Effector memory CD4-positive, alpha-beta T cell (primary cell): Measurements from ENCODE around the gene USP35.
"Not testable (repeated sequence)": the region's sequence is repeated elsewhere in the genome, so short reads cannot be mapped to it uniquely, and the experiment has no call there.

Experiments used
- DNase-seq, 3 donors: peaks; one replicate each; pipeline ENCODE4 v3.0.0-alpha.2; 2020
- H3K27ac ChIP-seq: 2 replicates; pipeline ENCODE4 v1.7.0; 2013; ENCODE audit warnings: mild to moderate bottlenecking, low read length, moderate library complexity; ENCODE audit not compliant: insufficient read depth, poor library complexity, severe bottlenecking
- H3K27me3 ChIP-seq: replicated peaks from 2 replicates; pipeline ENCODE4 v1.7.0; 2013; ENCODE audit warnings: mild to moderate bottlenecking, low read length; ENCODE audit not compliant: insufficient read depth, control insufficient read depth, poor library complexity, severe bottlenecking
- H3K36me3 ChIP-seq: 2 replicates; pipeline ENCODE4 v1.7.0; 2013; ENCODE audit warnings: mild to moderate bottlenecking, low read length, moderate library complexity; ENCODE audit not compliant: control insufficient read depth, insufficient read depth
- H3K4me1 ChIP-seq: 2 replicates; pipeline ENCODE4 v1.7.0; 2013; ENCODE audit warnings: low read length, mild to moderate bottlenecking; ENCODE audit not compliant: control insufficient read depth, insufficient read depth, poor library complexity, severe bottlenecking
- H3K4me3 ChIP-seq: 2 replicates; pipeline ENCODE4 v1.7.0; 2013; ENCODE audit warnings: low read length, low read depth, mild to moderate bottlenecking; ENCODE audit not compliant: insufficient read depth, poor library complexity, severe bottlenecking
- H3K9me3 ChIP-seq: 2 replicates; pipeline ENCODE4 v1.7.0; 2013; ENCODE audit warnings: mild to moderate bottlenecking, low read length, moderate library complexity; ENCODE audit not compliant: control insufficient read depth

The USP35 gene

GRCh38 chr11:78221396-78222315 lies 32.9 kb downstream of the USP35 start:
- Histone ChIP-seq H3K9me3 (no peaks in the 10 kb centered on the region), H3K27me3 (no peaks in the 10 kb centered on the region), H3K27ac (no peak overlapping the region), H3K4me1 (no peaks in the 10 kb centered on the region), H3K36me3 (peaks cover 4% of the 10 kb centered on the region), H3K4me3 (no peak overlapping the region)
- DNase-seq: no peak

- not testable (repeated sequence) for DNase-seq, H3K36me3 ChIP-seq, H3K27ac ChIP-seq
These were observed 34.0 kb downstream of the USP35 start for GRCh38 chr11:78222726-78223125.

GRCh38 chr11:78223320-78223954 lies 34.7 kb downstream of the USP35 start:
- DNase-seq: no peak
- Histone ChIP-seq H3K27me3 (no peaks in the 10 kb centered on the region), H3K9me3 (no peaks in the 10 kb centered on the region), H3K4me1 (no peaks in the 10 kb centered on the region), H3K27ac (no peak overlapping the region), H3K36me3 (peaks cover 4% of the 10 kb centered on the region), H3K4me3 (no peak overlapping the region)

More at GRCh38 chr11:78222726-78223125, 34.0 kb downstream of the USP35 start:
- H3K9me3 ChIP-seq, H3K4me3 ChIP-seq, H3K27me3 ChIP-seq, H3K4me1 ChIP-seq: not testable (repeated sequence)

- H3K4me1 ChIP-seq: no peaks in the 10 kb centered on the region
- no peak overlapping the region for H3K27ac ChIP-seq
- H3K27me3 ChIP-seq: no peaks in the 10 kb centered on the region
- H3K36me3 ChIP-seq: no peaks in the 10 kb centered on the region
- no peak overlapping the region for H3K4me3 ChIP-seq
- no peak for DNase-seq
- no peaks in the 10 kb centered on the region for H3K9me3 ChIP-seq
These were observed 35.8 kb downstream of the USP35 start for GRCh38 chr11:78224506-78224905.

- no peaks in the 10 kb centered on the region for H3K4me1 ChIP-seq
- no peak overlapping the region for H3K4me3 ChIP-seq
- no peaks in the 10 kb centered on the region for H3K27me3 ChIP-seq
- H3K27ac ChIP-seq: no peak overlapping the region
- DNase-seq: no peak
- no peaks in the 10 kb centered on the region for H3K36me3 ChIP-seq
- H3K9me3 ChIP-seq: no peaks in the 10 kb centered on the region
These were observed 36.2 kb downstream of the USP35 start for GRCh38 chr11:78224906-78225420.

- Histone ChIP-seq H3K36me3 (no peaks in the 10 kb centered on the region), H3K27ac (no peak overlapping the region), H3K9me3 (no peaks in the 10 kb centered on the region), H3K4me1 (no peaks in the 10 kb centered on the region), H3K27me3 (no peaks in the 10 kb centered on the region), H3K4me3 (no peak overlapping the region)
- no peak for DNase-seq
These were observed 38.3 kb downstream of the USP35 start for GRCh38 chr11:78226684-78227680.

- Histone ChIP-seq H3K4me3 (no peak overlapping the region), H3K9me3 (no peaks in the 10 kb centered on the region), H3K36me3 (no peaks in the 10 kb centered on the region), H3K27me3 (no peaks in the 10 kb centered on the region), H3K27ac (no peak overlapping the region), H3K4me1 (no peaks in the 10 kb centered on the region)
- no peak for DNase-seq
These were observed 39.2 kb downstream of the USP35 start for GRCh38 chr11:78227921-78228320.

- no peak for DNase-seq
- no peak overlapping the region for H3K27ac ChIP-seq
These were observed 39.7 kb downstream of the USP35 start for GRCh38 chr11:78228467-78228866.

GRCh38 chr11:78229106-78229505 lies 40.4 kb downstream of the USP35 start:
- no peaks in the 10 kb centered on the region for H3K27me3 ChIP-seq
- H3K4me1 ChIP-seq: no peaks in the 10 kb centered on the region
- H3K9me3 ChIP-seq: no peaks in the 10 kb centered on the region
- H3K27ac ChIP-seq: no peak overlapping the region
- DNase-seq: no peak
- H3K36me3 ChIP-seq: no peaks in the 10 kb centered on the region
- H3K4me3 ChIP-seq: no peak overlapping the region

More at GRCh38 chr11:78228467-78228866, 39.7 kb downstream of the USP35 start:
- no peaks in the 10 kb centered on the region for H3K4me1 ChIP-seq
- H3K4me3 ChIP-seq: no peak overlapping the region
- H3K36me3 ChIP-seq: no peaks in the 10 kb centered on the region
- H3K27me3 ChIP-seq: no peaks in the 10 kb centered on the region
- H3K9me3 ChIP-seq: no peaks in the 10 kb centered on the region
